SK-N-SH treated with all-trans-retinoic acid at 6 μM for 48 hours (cell line): ENCODE data around the gene SLC2A2.

Source experiments
- ATAC-seq: fragments of 200-7000 bp; cut with Tn5 transposase; 3 replicates; pipeline ENCODE4 v1.9.1; 2020; ENCODE audit warnings: mild to moderate bottlenecking, moderate library complexity
- ARNTL ChIP-seq: fragments of 450-650 bp; formaldehyde crosslinking; IDR thresholded peaks from 2 replicates; pipeline ENCODE4 v1.5.0; 2020; ENCODE audit warnings: low read depth, mild to moderate bottlenecking, moderate library complexity, borderline replicate concordance
- BACH2 ChIP-seq: fragments of 250-450 bp; sonication (Bioruptor Pico); IDR thresholded peaks from 2 replicates; pipeline ENCODE4 v1.9.0; 2021; ENCODE audit warnings: mild to moderate bottlenecking, borderline replicate concordance
- CSDC2 ChIP-seq: fragments of 250-450 bp; sonication (Bioruptor Pico); IDR thresholded peaks from 2 replicates; pipeline ENCODE4 v1.5.0; 2020; ENCODE audit warnings: mild to moderate bottlenecking, moderate library complexity
- ESRRG ChIP-seq: fragments of 250-450 bp; sonication (Bioruptor Pico); IDR thresholded peaks from 2 replicates; pipeline ENCODE4 v1.6.1; 2021; ENCODE audit warnings: mild to moderate bottlenecking
- GLIS3 ChIP-seq: fragments of 250-450 bp; sonication (Bioruptor Pico); IDR thresholded peaks from 2 replicates; pipeline ENCODE4 v1.5.0; 2020; ENCODE audit warnings: mild to moderate bottlenecking, moderate library complexity
- ISL1 ChIP-seq: fragments of 250-450 bp; sonication (Bioruptor Pico); IDR thresholded peaks from 2 replicates; pipeline ENCODE4 v2.1.2; 2022; ENCODE audit warnings: mild to moderate bottlenecking, moderate library complexity
- OSR1 ChIP-seq: fragments of 250-450 bp; sonication (Bioruptor Pico); IDR thresholded peaks from 2 replicates; pipeline ENCODE4 v1.8.0; 2022; ENCODE audit warnings: moderate library complexity, mild to moderate bottlenecking, inconsistent platforms
- PATZ1 ChIP-seq: fragments of 250-450 bp; sonication (Bioruptor Pico); IDR thresholded peaks from 2 replicates; pipeline ENCODE4 v1.8.0; 2020; ENCODE audit warnings: mild to moderate bottlenecking, moderate library complexity, borderline replicate concordance
- PPARA ChIP-seq: fragments of 250-450 bp; sonication (Bioruptor Pico); IDR thresholded peaks from 2 replicates; pipeline ENCODE4 v1.5.0; 2020; ENCODE audit warnings: mild to moderate bottlenecking, borderline replicate concordance
- RARB ChIP-seq: fragments of 250-450 bp; sonication (Bioruptor Pico); IDR thresholded peaks from 2 replicates; pipeline ENCODE4 v1.8.0; 2021; ENCODE audit warnings: mild to moderate bottlenecking, moderate library complexity
- SNAI2 ChIP-seq: fragments of 250-450 bp; sonication (Bioruptor Pico); IDR thresholded peaks from 2 replicates; pipeline ENCODE4 v1.5.0; 2020; ENCODE audit warnings: mild to moderate bottlenecking, moderate library complexity
- TCF4 ChIP-seq: fragments of 250-450 bp; sonication (Bioruptor Pico); IDR thresholded peaks from 2 replicates; pipeline ENCODE4 v1.8.0; 2021; ENCODE audit warnings: mild to moderate bottlenecking, moderate library complexity, borderline replicate concordance
- TOX ChIP-seq: fragments of 250-450 bp; sonication (Bioruptor Pico); IDR thresholded peaks from 2 replicates; pipeline ENCODE4 v1.8.0; 2021; ENCODE audit warnings: mild to moderate bottlenecking, moderate library complexity, borderline replicate concordance
- TSHZ2 ChIP-seq: fragments of 250-450 bp; sonication (Bioruptor Pico); IDR thresholded peaks from 2 replicates; pipeline ENCODE4 v1.5.0; 2020; ENCODE audit warnings: mild to moderate bottlenecking, moderate library complexity
- ZC3H10 ChIP-seq: fragments of 250-450 bp; sonication (Bioruptor Pico); IDR thresholded peaks from 2 replicates; pipeline ENCODE4 v1.5.1; 2021; ENCODE audit warnings: mild to moderate bottlenecking, moderate library complexity
- ZFP3 ChIP-seq: fragments of 250-450 bp; sonication (Bioruptor Pico); IDR thresholded peaks from 2 replicates; pipeline ENCODE4 v1.5.0; 2020; ENCODE audit warnings: mild to moderate bottlenecking, moderate library complexity
- ZFP30 ChIP-seq: fragments of 450-650 bp; formaldehyde crosslinking; IDR thresholded peaks from 2 replicates; pipeline ENCODE4 v1.5.0; 2022; ENCODE audit warnings: mild to moderate bottlenecking, moderate library complexity
- ZNF70 ChIP-seq: fragments of 450-650 bp; formaldehyde crosslinking; IDR thresholded peaks from 2 replicates; pipeline ENCODE4 v1.5.0; 2020; ENCODE audit warnings: mild to moderate bottlenecking, moderate library complexity
- ZNF8 ChIP-seq: fragments of 450-650 bp; formaldehyde crosslinking; IDR thresholded peaks from 2 replicates; pipeline ENCODE4 v1.5.0; 2020; ENCODE audit warnings: mild to moderate bottlenecking, moderate library complexity
- TF ChIP-seq, protein P1 (sequence below): fragments of 250-450 bp; sonication (Bioruptor Pico); IDR thresholded peaks from 2 replicates; pipeline ENCODE4 v1.5.1; 2020; ENCODE audit warnings: low read depth, mild to moderate bottlenecking, moderate library complexity
- TF ChIP-seq, protein P2 (sequence below): fragments of 250-450 bp; sonication (Bioruptor Pico); IDR thresholded peaks from 2 replicates; pipeline ENCODE4 v1.5.1; 2021; ENCODE audit warnings: mild to moderate bottlenecking, moderate library complexity

SLC2A2 gene

DNA sequence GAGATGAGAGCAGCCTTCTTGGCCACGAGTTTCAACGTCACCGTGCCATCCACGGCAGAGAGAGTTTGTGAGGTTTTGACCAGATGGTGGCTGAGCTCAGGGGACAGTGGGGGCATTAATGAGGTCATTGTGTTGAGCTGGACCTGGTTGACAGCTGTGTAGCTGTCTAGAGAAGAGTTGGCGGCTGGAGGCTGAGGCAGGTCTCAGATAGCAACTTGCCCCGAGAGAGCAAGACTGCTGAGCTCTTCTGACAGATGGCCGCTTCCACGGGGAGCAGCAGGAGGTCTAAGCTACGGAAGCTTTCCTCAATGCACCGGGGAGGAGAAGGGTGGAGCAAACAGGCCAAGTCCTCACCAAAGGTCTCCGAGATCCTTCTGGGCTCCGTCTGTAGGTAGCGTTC is 73.3 kb downstream of the SLC2A2 start:
- TF ChIP-seq GLIS3 (CRISPR knock-in tag) (no peak), RARB (CRISPR knock-in tag) (no peak), TOX (CRISPR knock-in tag) (no peak), ARNTL (CRISPR knock-in tag) (no peak), ZFP3 (no peak)
- no peak for ATAC-seq

GRCh38 chr3:170949211-170949610 is 77.3 kb downstream of the SLC2A2 start:
- TF ChIP-seq TCF4 (CRISPR knock-in tag) (no peak), CSDC2 (CRISPR knock-in tag) (no peak), ISL1 (CRISPR knock-in tag) (no peak), GLIS3 (CRISPR knock-in tag) (no peak), ZC3H10 (CRISPR knock-in tag) (no peak), PPARA (CRISPR knock-in tag) (no peak), OSR1 (CRISPR knock-in tag) (no peak), ARNTL (CRISPR knock-in tag) (no peak), BACH2 (CRISPR knock-in tag) (no peak), PATZ1 (CRISPR knock-in tag) (no peak), TSHZ2 (CRISPR knock-in tag) (no peak), ZNF70 (CRISPR knock-in tag) (no peak), ZFP30 (no peak), SNAI2 (CRISPR knock-in tag) (no peak)
- TF ChIP-seq, protein P1, sequence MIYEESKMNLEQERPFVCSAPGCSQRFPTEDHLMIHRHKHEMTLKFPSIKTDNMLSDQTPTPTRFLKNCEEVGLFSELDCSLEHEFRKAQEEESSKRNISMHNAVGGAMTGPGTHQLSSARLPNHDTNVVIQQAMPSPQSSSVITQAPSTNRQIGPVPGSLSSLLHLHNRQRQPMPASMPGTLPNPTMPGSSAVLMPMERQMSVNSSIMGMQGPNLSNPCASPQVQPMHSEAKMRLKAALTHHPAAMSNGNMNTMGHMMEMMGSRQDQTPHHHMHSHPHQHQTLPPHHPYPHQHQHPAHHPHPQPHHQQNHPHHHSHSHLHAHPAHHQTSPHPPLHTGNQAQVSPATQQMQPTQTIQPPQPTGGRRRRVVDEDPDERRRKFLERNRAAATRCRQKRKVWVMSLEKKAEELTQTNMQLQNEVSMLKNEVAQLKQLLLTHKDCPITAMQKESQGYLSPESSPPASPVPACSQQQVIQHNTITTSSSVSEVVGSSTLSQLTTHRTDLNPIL (CRISPR knock-in tag): no peak
- TF ChIP-seq, protein P2, sequence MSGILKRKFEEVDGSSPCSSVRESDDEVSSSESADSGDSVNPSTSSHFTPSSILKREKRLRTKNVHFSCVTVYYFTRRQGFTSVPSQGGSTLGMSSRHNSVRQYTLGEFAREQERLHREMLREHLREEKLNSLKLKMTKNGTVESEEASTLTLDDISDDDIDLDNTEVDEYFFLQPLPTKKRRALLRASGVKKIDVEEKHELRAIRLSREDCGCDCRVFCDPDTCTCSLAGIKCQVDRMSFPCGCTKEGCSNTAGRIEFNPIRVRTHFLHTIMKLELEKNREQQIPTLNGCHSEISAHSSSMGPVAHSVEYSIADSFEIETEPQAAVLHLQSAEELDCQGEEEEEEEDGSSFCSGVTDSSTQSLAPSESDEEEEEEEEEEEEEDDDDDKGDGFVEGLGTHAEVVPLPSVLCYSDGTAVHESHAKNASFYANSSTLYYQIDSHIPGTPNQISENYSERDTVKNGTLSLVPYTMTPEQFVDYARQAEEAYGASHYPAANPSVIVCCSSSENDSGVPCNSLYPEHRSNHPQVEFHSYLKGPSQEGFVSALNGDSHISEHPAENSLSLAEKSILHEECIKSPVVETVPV (CRISPR knock-in tag): no peak

DNA sequence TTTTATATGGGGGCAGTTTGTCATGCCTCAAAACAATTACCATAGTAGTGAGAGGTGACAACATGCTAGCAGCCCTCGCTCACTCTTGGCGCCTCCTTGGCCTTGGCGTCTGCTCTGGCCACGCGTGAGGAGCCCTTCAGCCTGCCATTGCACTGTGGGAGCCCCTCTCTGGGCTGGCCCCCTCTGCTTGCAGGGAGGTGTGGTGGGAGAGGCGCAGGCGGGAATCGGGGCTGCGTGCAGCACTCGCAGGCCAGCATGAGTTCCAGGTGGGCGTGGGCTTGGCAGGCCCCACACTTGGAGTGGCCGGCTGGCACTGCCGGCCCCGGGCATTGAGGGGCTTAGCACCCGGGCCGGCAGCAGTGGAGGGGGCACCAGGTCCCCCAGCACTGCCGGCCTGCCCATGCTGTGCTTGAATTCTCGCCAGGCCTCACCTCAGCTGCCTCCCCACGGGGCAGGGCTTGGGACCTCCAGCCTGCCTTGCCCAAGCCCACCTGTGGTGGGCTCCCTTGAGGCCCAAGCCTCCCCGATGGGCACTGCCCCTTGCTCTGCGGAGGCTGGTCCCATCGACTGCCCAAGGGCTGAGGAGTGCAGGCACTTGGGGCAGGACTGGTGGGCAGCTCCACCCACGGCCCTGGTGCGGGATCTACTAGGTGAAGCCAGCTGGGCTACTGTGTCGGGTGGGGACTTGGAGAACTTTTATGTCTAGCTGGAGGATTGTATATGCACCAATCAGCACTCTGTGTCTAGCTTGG is 79.3 kb downstream of the SLC2A2 start:
- no peak for ATAC-seq
- TF ChIP-seq CSDC2 (CRISPR knock-in tag) (no peak), ZNF70 (CRISPR knock-in tag) (no peak), BACH2 (CRISPR knock-in tag) (no peak), GLIS3 (CRISPR knock-in tag) (no peak), PATZ1 (CRISPR knock-in tag) (no peak), ARNTL (CRISPR knock-in tag) (no peak), TCF4 (CRISPR knock-in tag) (no peak), SNAI2 (CRISPR knock-in tag) (no peak), PPARA (CRISPR knock-in tag) (no peak), ESRRG (CRISPR knock-in tag) (no peak), ZNF8 (CRISPR knock-in tag) (no peak)

More at GRCh38 chr3:170949211-170949610, 77.3 kb downstream of the SLC2A2 start:
- ATAC-seq: no peak
